GM03348 (cell line): ENCODE results near the gene MEFV.
A peak's percentile ranks its signal among the peaks of the same experiment; 100 is the strongest.
"Not testable (repeated sequence)": the region's sequence is repeated elsewhere in the genome, so short reads cannot be mapped to it uniquely, and the experiment has no call there.

ENCODE experiments used
- DNase-seq: peaks from one replicate; pipeline ENCODE4 v3.0.0; 2012; ENCODE audit warnings: low spot score

Gene MEFV

GRCh38 chr16:3256146-3256865, at the start of gene MEFV:
TSS of gene MEFV (minus strand) at chr16:3256633. CDS start at chr16:3256587, 46 bp downstream.
- no peak for DNase-seq

- DNase-seq = no peak
Measured at GRCh38 chr16:3306078-3306477, 49.6 kb upstream of the MEFV start.

- peak; percentile 93 for DNase-seq
Measured at GRCh38 chr16:3305109-3306068, 49.0 kb upstream of the MEFV start, which contains the start of the genes TIGD7 and ZNF75A. TSS of gene TIGD7 (minus strand) at chr16:3305430. CDS start at chr16:3300614, 4,816 bp downstream. TSS of gene ZNF75A (plus strand) at chr16:3305497. CDS start at chr16:3308429, 2,932 bp downstream.

- DNase-seq = no peak
Measured at GRCh38 chr16:3304370-3304769, 47.9 kb upstream of the MEFV start.

- DNase-seq = no peak
Measured at GRCh38 chr16:3295783-3296182, 39.4 kb upstream of the MEFV start.

GRCh38 chr16:3295209-3295608, 38.8 kb upstream of the MEFV start:
- DNase-seq = no peak

GRCh38 chr16:3292604-3293003, 36.2 kb upstream of the MEFV start:
- DNase-seq = no peak

- DNase-seq = no peak
Measured at GRCh38 chr16:3289998-3290673, 33.7 kb upstream of the MEFV start.

- no peak for DNase-seq
Measured at GRCh38 chr16:3285131-3285530, 28.7 kb upstream of the MEFV start.

GRCh38 chr16:3283543-3284447, 27.4 kb upstream of the MEFV start:
- no peak for DNase-seq

- peak; percentile 97 for DNase-seq
Measured at GRCh38 chr16:3282730-3283542, 26.5 kb upstream of the MEFV start, which contains the start of gene ZNF263. TSS of gene ZNF263 (plus strand) at chr16:3283491. CDS start at chr16:3283819, 328 bp downstream.

- peak; percentile 77 for DNase-seq
Measured at GRCh38 chr16:3282103-3282729, 25.8 kb upstream of the MEFV start.

GRCh38 chr16:3281222-3281820, 24.9 kb upstream of the MEFV start:
- DNase-seq = no peak

GRCh38 chr16:3276679-3277078, 20.2 kb upstream of the MEFV start:
- no peak for DNase-seq

- DNase-seq = no peak
Measured at GRCh38 chr16:3274947-3275346, 18.5 kb upstream of the MEFV start.

- DNase-seq = no peak
Measured at GRCh38 chr16:3274490-3274889, 18.1 kb upstream of the MEFV start.

GRCh38 chr16:3271281-3271680, 14.8 kb upstream of the MEFV start:
- DNase-seq = not testable (repeated sequence)

- not testable (repeated sequence) for DNase-seq
Measured at GRCh38 chr16:3270718-3271117, 14.3 kb upstream of the MEFV start.

GRCh38 chr16:3268294-3268693, 11.9 kb upstream of the MEFV start:
- no peak for DNase-seq
